Measurements from ENCODE around the gene CTRB2. TPM values are rescaled to one million over a fixed set of nuclear protein-coding genes. Genes with fewer than 3 reads are reported as not detected.

CTRB2 gene
- polyA plus RNA-seq, 1 of the 3 experiments (the other 2 are of a cell fraction) = not detected

GRCh38 chr16:75203096-75203495 lies 3.9 kb downstream of the CTRB2 start:
- POLR2A ChIA-PET = no interaction called here
- no peaks in the 10 kb centered on the region for H3K9me2 ChIP-seq
- TF ChIP-seq FOXJ3 (CRISPR knock-in tag; IDR thresholded peaks at IDR 0.05) = no peak
- TF ChIP-seq TEAD4 (IDR thresholded peaks at IDR 0.05; ENCODE audit: borderline replicate concordance, insufficient read depth) = no peak
- no peak for TF ChIP-seq REST (IDR thresholded peaks at IDR 0.05; ENCODE audit: low read depth, low read length)
- no peak for TF ChIP-seq CHD2 (IDR thresholded peaks at IDR 0.05; ENCODE audit: low read length, partially characterized antibody)
- TF ChIP-seq MXI1 (IDR thresholded peaks at IDR 0.05; ENCODE audit: low read depth, low read length) = no peak
- no peak for TF ChIP-seq SMC3 (IDR thresholded peaks at IDR 0.05; ENCODE audit: low read depth, low read length)
- no peak for TF ChIP-seq ELF1 (IDR thresholded peaks at IDR 0.05)
- WGBS (ENCODE audit: low lambda C conversion rate) = 96% methylated on average over 10 of the region's 12 CpGs
- H3K9ac ChIP-seq = no peak overlapping the region
- CTCF ChIA-PET = interaction anchor here (1.4 to 1.8 kb wide), 2 partner anchors 31 to 199 kb away, joined by 3 to 8 read pairs; no protein-coding TSS in a partner anchor
- no peaks in the 10 kb centered on the region for H3K27me3 ChIP-seq (ENCODE audit: insufficient read depth)
- no peak overlapping the region for H3K4me2 ChIP-seq
- H3K4me1 ChIP-seq (ENCODE audit: control insufficient read depth in 1 of 2, insufficient read depth in 2 of 2, low read depth in 1 of 2, low read length in 1 of 2) = peaks cover 0 to 3% of the 10 kb centered on the region in 2 experiments; a peak in 1 of 4 replicates
- no peaks in the 10 kb centered on the region for H3K36me3 ChIP-seq (replicated peaks in 1 of 2; ENCODE audit: control insufficient read depth in 1 of 2, insufficient read depth in 2 of 2, low read length in 1 of 2)
- no peak overlapping the region for H2AFZ ChIP-seq (ENCODE audit: low read depth)
- no peaks in the 10 kb centered on the region for H3F3A ChIP-seq (replicated peaks; ENCODE audit: insufficient read depth)
- no peaks in the 10 kb centered on the region for H3K79me2 ChIP-seq (ENCODE audit: insufficient read depth)
- H3K27ac ChIP-seq (ENCODE audit: low read depth in 2 of 2, low read length in 1 of 2) = no peak overlapping the region
- no peak for DNase-seq
- no peak overlapping the region for H3K4me3 ChIP-seq (ENCODE audit: low read depth in 2 of 2, low read length in 1 of 2)
- no peaks in the 10 kb centered on the region for H3K9me3 ChIP-seq
- no peaks in the 10 kb centered on the region for H4K20me1 ChIP-seq (ENCODE audit: insufficient read depth)

DNA sequence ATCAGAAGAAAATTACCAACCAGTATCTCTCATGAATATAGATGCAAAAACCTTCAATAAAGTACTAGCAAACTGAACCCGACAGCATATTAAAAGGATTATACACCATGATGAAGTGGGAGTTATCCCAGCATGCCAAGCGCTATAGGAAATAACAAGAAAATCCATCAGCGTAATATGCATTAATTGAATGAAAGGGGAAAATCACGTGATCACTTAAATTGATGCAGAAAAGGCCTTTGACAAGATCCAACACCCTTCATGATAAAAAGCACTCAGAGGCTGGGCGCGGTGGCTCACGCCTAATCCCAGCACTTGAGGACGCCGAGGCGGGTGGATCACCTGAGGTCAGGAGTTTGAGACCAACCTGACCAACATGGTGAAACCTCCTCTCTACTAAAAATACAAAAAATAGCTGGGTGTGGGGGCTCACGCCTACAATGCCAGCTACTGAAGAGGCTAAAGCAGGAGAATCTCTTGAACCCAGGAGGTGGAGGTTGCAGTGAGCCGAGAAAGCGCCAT lies 4.8 kb downstream of the CTRB2 start:
- TF ChIP-seq FOSL2 (IDR thresholded peaks at IDR 0.05; ENCODE audit: borderline replicate concordance, low read depth) (no peak), FOXM1 (IDR thresholded peaks at IDR 0.05; ENCODE audit: low read depth) (no peak), RXRA (IDR thresholded peaks at IDR 0.05; ENCODE audit: borderline replicate concordance, low read depth) (no peak), PBX3 (IDR thresholded peaks at IDR 0.05) (no peak), YY1 (IDR thresholded peaks at IDR 0.05; ENCODE audit: low read depth) (no peak), NRF1 (IDR thresholded peaks at IDR 0.05; ENCODE audit: low read depth, low read length) (no peak), RCOR1 (IDR thresholded peaks at IDR 0.05; ENCODE audit: low read length) (no peak), SMC3 (IDR thresholded peaks at IDR 0.05; ENCODE audit: low read depth, low read length) (no peak), EZH2phosphoT487 (IDR thresholded peaks at IDR 0.05; ENCODE audit: borderline replicate concordance, low read depth) (no peak), MAX (IDR thresholded peaks at IDR 0.05; ENCODE audit: low read depth) (no peak), TEAD4 (IDR thresholded peaks at IDR 0.05; ENCODE audit: borderline replicate concordance, insufficient read depth) (no peak), FOXJ3 (CRISPR knock-in tag; IDR thresholded peaks at IDR 0.05) (no peak), SIN3A (IDR thresholded peaks at IDR 0.05; ENCODE audit: borderline replicate concordance, low read depth, low read length) (no peak)
- TF ChIP-seq, protein P1, sequence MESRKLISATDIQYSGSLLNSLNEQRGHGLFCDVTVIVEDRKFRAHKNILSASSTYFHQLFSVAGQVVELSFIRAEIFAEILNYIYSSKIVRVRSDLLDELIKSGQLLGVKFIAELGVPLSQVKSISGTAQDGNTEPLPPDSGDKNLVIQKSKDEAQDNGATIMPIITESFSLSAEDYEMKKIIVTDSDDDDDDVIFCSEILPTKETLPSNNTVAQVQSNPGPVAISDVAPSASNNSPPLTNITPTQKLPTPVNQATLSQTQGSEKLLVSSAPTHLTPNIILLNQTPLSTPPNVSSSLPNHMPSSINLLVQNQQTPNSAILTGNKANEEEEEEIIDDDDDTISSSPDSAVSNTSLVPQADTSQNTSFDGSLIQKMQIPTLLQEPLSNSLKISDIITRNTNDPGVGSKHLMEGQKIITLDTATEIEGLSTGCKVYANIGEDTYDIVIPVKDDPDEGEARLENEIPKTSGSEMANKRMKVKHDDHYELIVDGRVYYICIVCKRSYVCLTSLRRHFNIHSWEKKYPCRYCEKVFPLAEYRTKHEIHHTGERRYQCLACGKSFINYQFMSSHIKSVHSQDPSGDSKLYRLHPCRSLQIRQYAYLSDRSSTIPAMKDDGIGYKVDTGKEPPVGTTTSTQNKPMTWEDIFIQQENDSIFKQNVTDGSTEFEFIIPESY (IDR thresholded peaks at IDR 0.05; ENCODE audit: borderline replicate concordance, low read depth) = no peak
- H3K79me2 ChIP-seq (ENCODE audit: insufficient read depth) = no peaks in the 10 kb centered on the region
- no peaks in the 10 kb centered on the region for H3F3A ChIP-seq (replicated peaks; ENCODE audit: insufficient read depth)
- no peak overlapping the region for H3K4me2 ChIP-seq
- no peak overlapping the region for H3K27ac ChIP-seq (ENCODE audit: low read depth in 2 of 2, low read length in 1 of 2)
- ChIA-PET POLR2A (no interaction called here), CTCF (interaction anchor here (1.2 to 6.5 kb wide), 4 partner anchors 32 to 200 kb away, joined by 5 to 105 read pairs (median 10); no protein-coding TSS in a partner anchor)
- WGBS (ENCODE audit: low lambda C conversion rate) = 90% methylated on average over 13 of the region's 13 CpGs
- no peak overlapping the region for H3K4me3 ChIP-seq (ENCODE audit: low read depth in 2 of 2, low read length in 1 of 2)
- no peaks in the 10 kb centered on the region for H3K9me2 ChIP-seq
- peaks cover 0 to 8% of the 10 kb centered on the region in 2 experiments; a peak in 1 of 4 replicates for H3K4me1 ChIP-seq (ENCODE audit: control insufficient read depth in 1 of 2, insufficient read depth in 2 of 2, low read depth in 1 of 2, low read length in 1 of 2)
- H3K9ac ChIP-seq = no peak overlapping the region
- no peaks in the 10 kb centered on the region for H4K20me1 ChIP-seq (ENCODE audit: insufficient read depth)
- no peaks in the 10 kb centered on the region for H3K9me3 ChIP-seq
- no peak for DNase-seq
- no peaks in the 10 kb centered on the region for H3K36me3 ChIP-seq (replicated peaks in 1 of 2; ENCODE audit: control insufficient read depth in 1 of 2, insufficient read depth in 2 of 2, low read length in 1 of 2)
- H3K27me3 ChIP-seq (ENCODE audit: insufficient read depth) = no peaks in the 10 kb centered on the region
- no peak overlapping the region for H2AFZ ChIP-seq (ENCODE audit: low read depth)

Measured in SK-N-SH (cell line).